ENCODE results near the gene ZNF275. TPM values are rescaled to one million over a fixed set of nuclear protein-coding genes. Genes with fewer than 3 reads are reported as not detected.

ZNF275 gene
- total RNA-seq, 6 donors from 2014 or later, result 5.9 to 13.8 (median 8.8) TPM

DNA sequence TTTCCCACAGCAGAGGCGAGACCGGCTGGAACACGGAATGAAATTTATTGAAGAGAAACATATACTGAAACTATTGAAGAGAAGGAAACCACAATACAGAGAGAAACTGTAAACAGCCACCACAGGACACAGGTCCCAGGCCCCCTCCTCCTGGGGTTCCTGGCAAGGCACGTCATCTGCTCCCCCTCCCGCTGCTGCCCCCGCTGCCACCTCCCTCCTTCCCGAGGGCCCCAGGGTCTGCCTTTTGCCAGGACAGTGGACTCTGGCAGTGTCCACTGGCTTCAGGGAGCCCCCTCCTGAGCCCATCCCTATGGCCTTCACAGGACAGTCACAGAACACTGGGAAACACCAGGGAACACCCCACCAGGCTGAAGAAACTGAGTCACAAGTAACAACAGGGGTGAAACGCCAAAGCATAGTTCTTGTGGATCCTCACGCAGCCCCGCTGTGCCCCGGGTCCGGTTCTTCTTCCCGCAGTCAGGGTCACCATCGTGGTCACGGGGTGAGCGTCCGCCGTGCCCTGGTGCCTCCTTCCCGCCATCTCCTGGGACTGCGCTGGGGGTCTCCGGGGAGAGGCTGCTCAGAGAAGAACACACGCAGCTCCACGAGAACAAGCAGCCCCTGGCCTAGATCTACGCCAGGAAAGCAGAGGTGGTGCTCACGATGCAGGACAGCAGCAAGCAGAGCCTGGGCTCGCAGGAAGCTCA is 61.8 kb downstream of the ZNF275 start:
- ATAC-seq (ENCODE audit: low FRiP score in 2 of 2), result no peak
- peaks cover 0 to 2% (median 0%) of the 10 kb centered on the region in 4 donors for H3K27me3 ChIP-seq
- H3K4me3 ChIP-seq, result no peak overlapping the region
- no peak for DNase-seq
- peaks cover 0 to 5% (median 0%) of the 10 kb centered on the region in 4 donors for H3K9me3 ChIP-seq
- WGBS, 2 donors, result 56 to 84% methylated on average over 6 to 26 of the region's 26 CpGs
- no peak for TF ChIP-seq EP300 (IDR thresholded peaks at IDR 0.05)
- no peak for TF ChIP-seq CTCF (IDR thresholded peaks at IDR 0.05)
- TF ChIP-seq POLR2AphosphoS5 (IDR thresholded peaks at IDR 0.05), result no peak
- TF ChIP-seq POLR2A (IDR thresholded peaks at IDR 0.05), result no peak
- no peaks in the 10 kb centered on the region for H3K4me1 ChIP-seq
- H3K27ac ChIP-seq, result no peak overlapping the region
- no peaks in the 10 kb centered on the region for H3K36me3 ChIP-seq

- H3K4me1 ChIP-seq, result no peaks in the 10 kb centered on the region
- H3K27ac ChIP-seq, result no peak overlapping the region
- H3K9me3 ChIP-seq, result peaks cover 0 to 8% (median 0%) of the 10 kb centered on the region in 4 donors
- H3K36me3 ChIP-seq, result no peaks in the 10 kb centered on the region
- peaks cover 0 to 2% (median 0%) of the 10 kb centered on the region in 4 donors for H3K27me3 ChIP-seq
- DNase-seq, result no peak
- H3K4me3 ChIP-seq, result no peak overlapping the region
- no peak for ATAC-seq (ENCODE audit: low FRiP score in 2 of 2)
- no peak for TF ChIP-seq CTCF (IDR thresholded peaks at IDR 0.05)
- TF ChIP-seq EP300 (IDR thresholded peaks at IDR 0.05), result no peak
- TF ChIP-seq POLR2A (IDR thresholded peaks at IDR 0.05), result no peak
- TF ChIP-seq POLR2AphosphoS5 (IDR thresholded peaks at IDR 0.05), result no peak
- 88 to 93% methylated on average over 3 to 19 of the region's 26 CpGs for WGBS, 2 donors
Observed at GRCh38 chrX:153396320-153397195, 62.6 kb downstream of the ZNF275 start.

DNA sequence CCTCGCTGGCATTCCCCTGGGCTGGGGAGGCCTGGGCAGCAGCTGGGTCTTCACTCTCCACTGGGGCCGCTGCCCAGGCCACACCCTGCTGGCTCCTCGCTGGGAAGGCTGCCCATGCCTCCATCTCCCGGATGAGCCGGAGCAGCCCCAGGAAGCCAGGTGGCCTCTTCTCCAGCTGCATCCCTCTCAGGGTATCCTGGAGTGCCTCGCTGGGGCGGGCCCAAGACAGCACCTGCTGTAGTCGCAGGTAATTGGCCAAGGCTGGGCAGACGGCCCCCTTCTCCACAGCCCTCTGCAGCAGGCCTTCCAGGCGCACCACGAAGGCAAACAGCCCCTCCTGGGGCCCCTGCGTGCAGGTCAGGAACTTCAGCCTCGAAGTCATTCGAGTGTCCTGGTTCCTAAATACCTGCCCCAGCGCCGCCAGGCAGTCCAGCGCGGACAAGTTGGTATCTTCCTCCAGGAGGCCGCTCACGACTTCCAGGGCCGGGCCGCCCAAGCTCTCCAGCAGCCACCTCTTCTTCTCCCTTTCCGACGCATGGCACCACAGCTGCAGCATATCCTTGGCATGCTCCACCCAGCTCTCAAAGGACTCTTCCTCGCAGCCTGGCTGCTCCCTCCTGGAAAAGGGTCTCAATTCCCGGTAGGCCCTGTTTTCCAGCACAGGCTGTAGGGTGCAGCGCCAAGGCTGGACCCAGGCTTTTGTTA is 63.5 kb downstream of the ZNF275 start:
- TF ChIP-seq CTCF (IDR thresholded peaks at IDR 0.05) (no peak), POLR2A (IDR thresholded peaks at IDR 0.05) (no peak), EP300 (IDR thresholded peaks at IDR 0.05) (no peak), POLR2AphosphoS5 (IDR thresholded peaks at IDR 0.05) (no peak)
- 73 to 78% methylated on average over 13 to 24 of the region's 27 CpGs for WGBS, 2 donors
- H3K9me3 ChIP-seq, result peaks cover 0 to 8% (median 0%) of the 10 kb centered on the region in 4 donors
- no peak for DNase-seq
- no peak for ATAC-seq (ENCODE audit: low FRiP score in 2 of 2)
- H3K27me3 ChIP-seq, result peaks cover 0 to 2% (median 0%) of the 10 kb centered on the region in 4 donors
- H3K4me1 ChIP-seq, result no peaks in the 10 kb centered on the region
- no peaks in the 10 kb centered on the region for H3K36me3 ChIP-seq
- H3K4me3 ChIP-seq, result no peak overlapping the region
- H3K27ac ChIP-seq, result no peak overlapping the region

- ATAC-seq (ENCODE audit: low FRiP score in 2 of 2) (no peak), DNase-seq (no peak)
- H3K4me3 ChIP-seq, result no peak overlapping the region
- no peaks in the 10 kb centered on the region for H3K4me1 ChIP-seq
- WGBS, 2 donors, result 80 to 86% methylated on average over 3 to 17 of the region's 17 CpGs
- peaks cover 0 to 8% (median 0%) of the 10 kb centered on the region in 4 donors for H3K9me3 ChIP-seq
- no peak overlapping the region for H3K27ac ChIP-seq
- no peaks in the 10 kb centered on the region for H3K36me3 ChIP-seq
- H3K27me3 ChIP-seq, result peaks cover 0 to 2% (median 0%) of the 10 kb centered on the region in 4 donors
- no peak for TF ChIP-seq POLR2AphosphoS5 (IDR thresholded peaks at IDR 0.05)
- TF ChIP-seq EP300 (IDR thresholded peaks at IDR 0.05), result no peak
- no peak for TF ChIP-seq CTCF (IDR thresholded peaks at IDR 0.05)
- TF ChIP-seq POLR2A (IDR thresholded peaks at IDR 0.05), result no peak
Observed at GRCh38 chrX:153398275-153398960, 64.5 kb downstream of the ZNF275 start.
